Muscle of leg (tissue), 16 donors: Measurements from ENCODE around the gene CFAP221. TPM values are rescaled to one million over a fixed set of nuclear protein-coding genes. Genes with fewer than 3 reads are reported as not detected.

Experiments used
- DNase-seq: peaks from one replicate; pipeline ENCODE4 v3.0.0; 2013
- H3K27ac ChIP-seq: one replicate; pipeline ENCODE4 v1.5.1; 2013; ENCODE audit warnings: mild to moderate bottlenecking, low read length, control low read depth
- H3K27me3 ChIP-seq: one replicate; pipeline ENCODE4 v1.6.1; 2013; ENCODE audit warnings: low read length; ENCODE audit not compliant: control insufficient read depth, insufficient read depth
- H3K36me3 ChIP-seq: one replicate; pipeline ENCODE4 v1.6.1; 2013; ENCODE audit warnings: low read length; ENCODE audit not compliant: control insufficient read depth, insufficient read depth
- H3K4me1 ChIP-seq: one replicate; pipeline ENCODE4 v1.6.1; 2013; ENCODE audit warnings: low read length; ENCODE audit not compliant: control insufficient read depth, insufficient read depth
- H3K4me3 ChIP-seq: one replicate; pipeline ENCODE4 v1.5.1; 2013; ENCODE audit warnings: low read length, control low read depth
- H3K9me3 ChIP-seq: replicated peaks from 2 replicates; pipeline ENCODE4 v1.6.1; 2013; ENCODE audit warnings: low read depth, low read length; ENCODE audit not compliant: control insufficient read depth
- WGBS: methylation state at CpG from one replicate; pipeline ENCODE4 v1.1.5; 2013; ENCODE audit warnings: missing lambda C conversion rate; ENCODE audit not compliant: insufficient coverage; 5-methylcytosine and 5-hydroxymethylcytosine counted together
- long read RNA-seq, 11 donors: transcript quantifications; one replicate each; lab custom pipeline, GENCODE V29; 2026
- polyA plus RNA-seq, 8 donors: library from polyadenylated mRNA; unstranded; fragments of 120-200 nt; gene quantifications; one replicate each; pipeline versions ENCODE4 v1.2.1 to v1.2.3, GENCODE V29; 2013; ENCODE audit warnings: inconsistent platforms in 1 of 8, low replicate concordance in 1 of 8; ENCODE audit not compliant: insufficient read length in 8 of 8, insufficient read depth in 1 of 8
- total RNA-seq: library from RNA; stranded (reverse); fragments of 120-200 nt; gene quantifications from one replicate; pipeline ENCODE4 v1.2.4, GENCODE V29; 2013

Gene CFAP221
- total RNA-seq: 0.22 TPM
- 1 to 10 TPM in 2 of 8 donors, under 1 TPM in 6; 0.48 to 4.2 (median 0.72) TPM for polyA plus RNA-seq
- long read RNA-seq, donor 1: 0 reads
- long read RNA-seq, donor 2: 0 reads
- long read RNA-seq, donor 3: 0 reads
- long read RNA-seq, donor 4: 0 reads
- long read RNA-seq, donor 5: 0 reads
- long read RNA-seq, donor 6: 0 reads
- long read RNA-seq, donor 7: 0 reads
- long read RNA-seq, donor 8: 0 reads
- long read RNA-seq, donor 9: 0 reads
- long read RNA-seq, donor 10: 0 reads
- long read RNA-seq, donor 11: 0 reads

DNA sequence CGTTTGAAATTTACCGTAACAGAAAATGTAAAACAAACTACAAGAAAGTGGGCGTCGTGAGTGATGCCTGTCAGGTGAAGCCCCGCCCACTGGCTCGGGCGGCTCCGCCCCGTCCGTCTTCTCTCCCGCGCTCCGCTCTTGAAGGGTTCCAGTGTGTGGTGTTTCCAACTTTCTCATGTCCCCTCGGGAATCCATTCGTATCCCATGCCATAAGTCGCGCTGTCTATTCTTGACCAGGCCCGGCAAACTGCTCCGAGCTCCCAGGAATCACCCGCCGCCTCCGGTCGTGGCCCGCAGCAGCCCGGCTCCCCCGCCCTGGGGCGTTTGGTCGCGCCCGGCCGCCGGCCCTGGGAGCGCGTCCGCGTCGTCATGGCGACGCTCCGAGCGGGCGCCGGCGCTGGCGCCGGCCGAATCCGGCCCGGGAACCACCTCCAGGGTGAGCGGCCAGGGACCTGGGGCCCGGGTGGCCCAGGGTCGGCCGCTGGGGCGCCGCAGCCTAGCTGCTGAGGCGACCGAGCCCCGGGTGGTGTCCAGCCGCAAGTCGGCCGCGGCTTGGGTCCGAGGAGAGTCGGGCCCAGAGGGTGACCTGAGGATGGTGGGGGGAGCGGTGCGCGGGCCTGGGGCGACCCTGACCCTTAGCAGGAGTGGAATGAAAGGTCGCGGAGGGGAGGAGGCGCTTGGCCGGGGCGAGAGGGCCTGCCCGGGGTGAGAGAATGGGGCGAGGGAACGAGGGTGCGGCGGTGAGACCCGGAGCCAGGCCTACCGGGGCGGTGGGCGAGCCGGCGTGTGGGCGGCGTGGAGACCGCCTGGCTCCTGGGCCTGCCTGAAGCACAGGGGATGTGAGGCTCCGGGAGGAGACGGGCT is at the start of gene CFAP221:
CFAP221 (plus strand) TSS at position 375 of the 864 bp plus-strand sequence. CDS start 1,683 bp downstream, outside the sequence.
- Histone ChIP-seq H3K9me3 (no peaks in the 10 kb centered on the region), H3K36me3 (no peaks in the 10 kb centered on the region), H3K4me3 (peak within 1 kb of the TSS; percentile 54), H3K27ac (no peak within 1 kb of the TSS), H3K4me1 (peaks cover 4% of the 10 kb centered on the region), H3K27me3 (peaks cover 13% of the 10 kb centered on the region)
- under 1% methylated on average over 87 of the region's 89 CpGs for WGBS
- peak; percentile 69 for DNase-seq

DNA sequence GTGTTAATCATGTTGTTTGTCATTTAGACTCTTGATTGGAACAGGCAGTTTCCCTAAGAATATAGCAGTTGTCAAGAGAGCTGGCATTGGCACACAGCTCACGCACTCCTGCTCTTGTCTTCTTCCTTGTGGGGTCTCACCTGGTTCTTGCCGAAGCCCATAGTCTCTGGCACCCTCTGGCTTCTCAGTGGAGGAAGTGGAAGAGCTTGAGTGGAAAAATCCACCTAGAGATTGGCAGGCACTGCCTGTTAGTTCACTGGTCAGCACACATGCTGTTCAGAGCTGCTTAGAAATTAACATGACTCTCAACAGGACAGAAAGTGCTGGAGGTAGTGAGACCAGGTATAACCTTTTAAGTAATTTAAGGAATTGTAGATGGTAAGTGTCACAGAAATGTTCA is 48.3 kb upstream of the CFAP221 start:
- H3K27ac ChIP-seq: no peak overlapping the region

DNA sequence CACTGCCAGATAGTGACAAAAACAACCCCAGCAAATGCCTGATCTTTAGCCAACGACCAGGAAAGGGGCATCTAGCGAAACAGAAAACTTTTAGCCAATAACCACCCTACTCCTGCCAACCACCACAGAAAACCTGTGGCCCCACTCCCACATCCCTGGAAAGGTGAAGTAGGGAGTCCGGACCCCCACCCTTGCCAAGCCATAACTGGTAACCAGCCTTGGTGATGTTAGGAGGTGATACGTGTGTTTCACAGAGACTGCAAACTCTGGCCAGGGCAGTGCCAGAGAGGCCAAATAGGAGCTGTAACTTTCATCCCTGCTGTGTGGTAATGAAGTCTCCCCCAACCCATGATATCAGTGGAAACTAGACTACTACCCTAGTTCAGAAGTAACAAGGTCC is 47.6 kb upstream of the CFAP221 start:
- no CpG with 5 or more reads among the region's 4 CpGs for WGBS
- no peak overlapping the region for H3K4me3 ChIP-seq
- peaks cover 2% of the 10 kb centered on the region for H3K27me3 ChIP-seq
- no peaks in the 10 kb centered on the region for H3K9me3 ChIP-seq
- H3K36me3 ChIP-seq: no peaks in the 10 kb centered on the region
- no peak for DNase-seq
- no peak overlapping the region for H3K27ac ChIP-seq
- H3K4me1 ChIP-seq: no peaks in the 10 kb centered on the region

More for the DNA sequence above, 48.3 kb upstream of the CFAP221 start:
- Histone ChIP-seq H3K4me3 (no peak overlapping the region), H3K9me3 (no peaks in the 10 kb centered on the region), H3K36me3 (no peaks in the 10 kb centered on the region), H3K4me1 (no peaks in the 10 kb centered on the region), H3K27me3 (peaks cover 2% of the 10 kb centered on the region)
- WGBS: no CpG with 5 or more reads among the region's 2 CpGs
- no peak for DNase-seq

DNA sequence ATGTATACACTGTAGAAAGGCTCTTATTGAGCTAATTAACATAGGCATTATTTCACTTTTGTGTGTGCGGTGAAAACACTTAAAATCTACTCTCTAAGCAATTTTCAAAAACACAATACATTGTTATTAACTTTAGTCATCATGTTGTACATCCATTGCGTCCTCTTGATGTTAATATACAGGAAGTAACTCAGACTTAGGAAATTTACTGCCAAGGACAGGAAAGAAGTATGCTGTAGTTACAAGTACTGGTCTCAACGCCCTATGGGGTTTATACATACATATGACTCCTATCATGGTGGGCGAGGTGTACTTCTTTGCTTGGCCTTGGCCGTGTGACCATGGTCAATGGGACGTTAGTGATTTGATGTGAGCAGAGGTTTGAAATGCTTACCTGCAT is 35.5 kb upstream of the CFAP221 start:
- no peak for DNase-seq
- Histone ChIP-seq H3K4me3 (no peak overlapping the region), H3K27me3 (no peaks in the 10 kb centered on the region), H3K27ac (no peak overlapping the region), H3K36me3 (no peaks in the 10 kb centered on the region), H3K4me1 (no peaks in the 10 kb centered on the region), H3K9me3 (no peaks in the 10 kb centered on the region)
- no CpG with 5 or more reads among the region's 6 CpGs for WGBS

DNA sequence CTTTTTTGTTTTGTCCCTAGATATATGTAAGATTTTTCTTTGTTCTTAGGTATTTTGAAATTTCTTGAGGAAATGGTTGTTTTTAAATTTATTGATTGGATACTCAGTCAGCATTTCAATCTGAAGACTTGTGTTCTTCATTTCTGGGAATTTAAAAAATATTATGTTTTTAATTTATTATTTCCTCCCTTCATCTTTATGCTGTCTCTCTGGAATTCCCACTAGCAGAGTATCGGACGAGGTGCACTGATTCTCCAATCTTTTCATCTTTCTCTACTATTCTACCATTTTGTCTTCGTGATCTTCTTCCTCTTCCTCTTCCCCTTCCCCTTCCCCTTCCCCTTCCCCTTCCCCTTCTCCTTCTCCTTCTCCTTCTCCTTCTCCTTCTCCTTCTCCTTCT is 32.3 kb upstream of the CFAP221 start:
- Histone ChIP-seq H3K27ac (no peak overlapping the region), H3K36me3 (no peaks in the 10 kb centered on the region), H3K9me3 (no peaks in the 10 kb centered on the region), H3K27me3 (no peaks in the 10 kb centered on the region), H3K4me1 (no peaks in the 10 kb centered on the region), H3K4me3 (no peak overlapping the region)
- DNase-seq: no peak
- 72% methylated on average over 2 of the region's 3 CpGs for WGBS

DNA sequence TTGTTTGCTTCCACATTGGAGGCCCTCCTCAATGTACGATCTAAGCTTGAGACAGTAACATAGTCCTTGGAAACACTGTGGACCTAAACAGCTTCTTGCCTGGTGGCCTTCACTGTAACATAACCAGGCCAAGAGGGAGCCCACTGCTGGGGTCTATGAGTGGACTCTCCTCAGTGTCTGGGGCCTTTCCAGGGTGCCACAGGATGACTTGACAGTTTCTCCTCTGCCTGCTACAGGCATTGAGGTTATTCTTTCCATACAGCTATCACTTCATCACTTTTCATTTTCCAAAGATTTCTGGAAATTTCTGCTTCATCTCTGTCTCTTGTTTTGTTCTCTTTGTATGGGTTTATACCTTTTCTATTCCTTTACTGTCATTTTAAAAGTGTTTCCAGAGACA is 31.3 kb upstream of the CFAP221 start:
- no peaks in the 10 kb centered on the region for H3K36me3 ChIP-seq
- no peaks in the 10 kb centered on the region for H3K27me3 ChIP-seq
- no peak for DNase-seq
- no peak overlapping the region for H3K4me3 ChIP-seq
- WGBS: 85% methylated on average over 1 of the region's 1 CpG
- no peak overlapping the region for H3K27ac ChIP-seq
- H3K9me3 ChIP-seq: no peaks in the 10 kb centered on the region
- H3K4me1 ChIP-seq: no peaks in the 10 kb centered on the region

DNA sequence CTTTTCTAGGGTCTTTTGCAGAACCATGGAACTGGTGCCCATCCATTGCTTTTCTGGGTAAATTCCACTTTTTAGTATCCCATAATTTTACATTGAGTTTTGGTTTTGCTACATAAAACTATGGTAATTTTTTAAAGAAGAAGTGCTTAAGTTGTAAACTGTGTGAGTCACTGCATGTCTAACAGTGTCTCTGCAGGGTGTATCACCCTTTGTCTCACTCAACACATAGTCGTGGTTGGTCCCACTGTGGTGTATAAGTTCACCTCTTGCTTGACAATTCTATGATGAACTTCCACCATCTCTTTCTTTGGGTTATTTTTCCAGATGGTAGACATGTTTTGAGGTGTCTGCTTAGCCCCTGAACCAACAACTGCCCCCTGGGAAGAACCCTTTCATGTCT is 30.4 kb upstream of the CFAP221 start:
- DNase-seq: no peak
- no peak overlapping the region for H3K27ac ChIP-seq
- no peaks in the 10 kb centered on the region for H3K9me3 ChIP-seq
- no peaks in the 10 kb centered on the region for H3K4me1 ChIP-seq
- H3K36me3 ChIP-seq: no peaks in the 10 kb centered on the region
- peaks cover 3% of the 10 kb centered on the region for H3K27me3 ChIP-seq
- H3K4me3 ChIP-seq: no peak overlapping the region
- no CpG with 5 or more reads among the region's 1 CpG for WGBS

DNA sequence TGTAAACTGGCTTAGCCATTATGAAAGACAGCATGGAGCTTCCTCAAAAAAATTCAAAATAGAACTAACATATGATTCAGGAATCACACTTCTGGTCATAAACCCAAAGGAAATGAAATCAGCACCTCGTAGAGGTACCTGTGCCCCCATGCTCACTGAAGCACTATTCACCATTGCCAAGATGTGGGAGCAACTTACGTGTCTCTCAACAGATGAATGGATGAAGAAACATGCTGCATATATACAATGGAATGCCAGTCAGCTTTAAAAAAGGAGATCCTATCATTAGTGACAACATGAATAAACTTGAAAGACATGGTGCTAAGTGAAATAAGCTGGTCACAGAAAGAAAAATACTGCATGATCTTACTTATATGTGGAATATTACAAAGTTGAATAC is 28.1 kb upstream of the CFAP221 start:
- no peaks in the 10 kb centered on the region for H3K36me3 ChIP-seq
- no peak overlapping the region for H3K4me3 ChIP-seq
- peaks cover 4% of the 10 kb centered on the region for H3K27me3 ChIP-seq
- no CpG with 5 or more reads among the region's 2 CpGs for WGBS
- H3K9me3 ChIP-seq: no peaks in the 10 kb centered on the region
- DNase-seq: no peak
- no peak overlapping the region for H3K27ac ChIP-seq
- H3K4me1 ChIP-seq: no peaks in the 10 kb centered on the region

DNA sequence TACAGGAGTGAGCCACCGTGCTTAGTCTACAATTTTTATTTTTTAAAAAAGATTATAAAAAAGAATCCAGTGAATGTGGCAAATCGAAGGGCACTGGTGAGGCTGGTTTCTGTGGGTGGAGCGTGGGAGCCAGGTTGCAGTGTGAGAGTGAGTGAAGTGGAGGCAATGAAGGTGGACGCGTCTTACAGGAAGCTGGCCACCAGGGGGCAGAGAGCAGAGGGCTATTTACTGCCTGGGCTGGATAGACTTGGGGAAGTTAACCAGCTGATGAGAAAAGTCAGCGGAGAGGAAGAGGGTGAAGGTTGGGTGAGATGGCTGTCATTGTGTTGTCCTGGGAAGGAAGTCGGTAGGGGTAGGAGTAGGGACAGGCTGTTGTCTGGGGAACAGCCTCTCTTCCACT is 26.8 kb upstream of the CFAP221 start:
- Histone ChIP-seq H3K9me3 (no peaks in the 10 kb centered on the region), H3K4me1 (no peaks in the 10 kb centered on the region), H3K4me3 (no peak overlapping the region), H3K36me3 (no peaks in the 10 kb centered on the region), H3K27me3 (peaks cover 13% of the 10 kb centered on the region), H3K27ac (no peak overlapping the region)
- 29% methylated on average over 5 of the region's 7 CpGs for WGBS
- DNase-seq: peak; percentile 23

DNA sequence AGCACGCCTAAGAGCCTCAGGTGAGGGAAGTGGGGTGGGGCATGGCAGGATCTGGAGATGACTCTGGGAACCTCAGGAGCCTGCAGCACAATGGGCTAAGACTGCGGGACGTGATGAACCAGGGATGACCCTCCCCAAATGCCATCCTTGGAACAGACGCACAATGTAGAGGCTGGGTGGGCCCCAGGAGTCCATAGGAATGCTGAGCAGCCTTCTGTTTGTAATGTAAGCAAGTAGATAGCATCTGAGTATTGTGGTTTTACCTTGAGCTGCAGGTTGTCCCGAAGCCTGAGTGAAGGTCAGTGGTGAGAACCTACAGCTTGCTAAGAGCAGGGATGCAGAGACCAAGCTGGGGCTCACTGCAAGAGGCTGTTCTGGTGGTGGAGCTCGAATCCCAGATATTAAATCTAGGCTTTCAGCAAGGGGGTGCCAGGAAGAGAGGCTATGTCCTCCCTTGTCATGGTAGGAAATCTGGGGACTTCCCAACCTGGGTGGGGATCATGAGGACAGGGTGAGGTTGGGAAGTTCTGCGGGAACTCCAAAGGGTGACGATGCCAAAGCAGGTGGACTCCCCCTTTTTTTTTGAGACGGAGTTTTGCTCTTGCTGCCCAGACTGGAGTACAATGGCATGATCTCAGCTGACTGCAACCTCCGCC is 25.7 kb upstream of the CFAP221 start:
- WGBS: 91% methylated on average over 10 of the region's 10 CpGs
- H3K9me3 ChIP-seq: no peaks in the 10 kb centered on the region
- no peaks in the 10 kb centered on the region for H3K4me1 ChIP-seq
- H3K27ac ChIP-seq: no peak overlapping the region
- no peaks in the 10 kb centered on the region for H3K36me3 ChIP-seq
- DNase-seq: no peak
- H3K27me3 ChIP-seq: peaks cover 24% of the 10 kb centered on the region
- H3K4me3 ChIP-seq: no peak overlapping the region
